RWPE1 (cell line): Measurements from ENCODE around the gene TBC1D4.
A peak's percentile ranks its signal among the peaks of the same experiment; 100 is the strongest.

Experiments used
- CTCF ChIA-PET: fragments of 350-600 bp; sonication (Branson Sonifier 250); formaldehyde crosslinking; extraction: SDS; loops from one replicate; lab custom pipeline; 2021; lab: Yijun Ruan, JAX
- POLR2A ChIA-PET: fragments of 400-600 bp; formaldehyde crosslinking; extraction: SDS; loops from one replicate; lab custom pipeline; 2020; ENCODE audit warnings: antibody characterized with exemption; ENCODE audit not compliant: low non-redundant PET; lab: Yijun Ruan, JAX
- DNase-seq: peaks from one replicate; pipeline ENCODE4 v3.0.0; 2012; ENCODE audit warnings: low spot score
- H3K27ac ChIP-seq: fragments of 450-650 bp; 2 replicates; pipeline ENCODE4 v1.5.1; 2017
- TF ChIP-seq, protein P1 (sequence below): fragments of 450-650 bp; conservative IDR thresholded peaks from 2 replicates; pipeline ENCODE4 v1.5.1; 2017; ENCODE audit warnings: low read depth, mild to moderate bottlenecking

Gene TBC1D4

DNA sequence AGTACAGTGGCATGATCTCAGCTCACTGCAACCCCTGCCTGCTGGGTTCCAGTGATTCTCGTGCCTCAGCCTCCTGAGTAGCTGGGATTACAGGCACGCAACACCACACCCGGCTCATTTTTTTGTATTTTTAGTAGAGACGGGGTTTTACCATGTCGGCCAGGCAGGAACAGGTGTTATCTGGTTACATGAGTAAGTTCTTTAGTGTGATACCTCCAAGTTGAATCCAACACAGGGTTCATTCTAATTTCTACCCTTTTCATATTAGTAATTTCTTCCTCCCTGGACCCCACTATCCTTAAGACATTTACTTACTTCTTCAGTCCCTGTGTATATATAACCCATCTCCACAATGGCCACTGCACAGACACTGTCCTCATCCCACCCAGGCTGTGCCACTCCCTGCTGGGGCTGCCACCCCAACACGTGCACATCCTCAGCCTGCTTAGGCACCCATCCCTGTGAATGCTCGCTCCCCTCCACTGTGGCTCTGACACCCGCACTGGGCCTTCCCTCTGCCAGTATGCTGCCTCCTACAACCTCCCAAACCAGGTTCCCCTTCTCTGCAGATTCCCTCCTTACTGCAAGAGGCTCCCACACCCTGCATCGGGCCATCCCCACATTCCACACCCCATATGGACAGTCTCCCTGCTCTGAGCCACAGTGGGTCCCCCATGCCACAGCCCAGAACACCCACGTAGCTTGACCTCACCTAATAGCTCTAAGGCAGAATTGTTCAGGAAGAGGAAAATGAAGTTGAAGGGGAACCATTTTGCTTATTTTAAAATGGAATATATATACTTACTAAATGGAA is 147.1 kb downstream of the TBC1D4 start:
- TF ChIP-seq, protein P1, sequence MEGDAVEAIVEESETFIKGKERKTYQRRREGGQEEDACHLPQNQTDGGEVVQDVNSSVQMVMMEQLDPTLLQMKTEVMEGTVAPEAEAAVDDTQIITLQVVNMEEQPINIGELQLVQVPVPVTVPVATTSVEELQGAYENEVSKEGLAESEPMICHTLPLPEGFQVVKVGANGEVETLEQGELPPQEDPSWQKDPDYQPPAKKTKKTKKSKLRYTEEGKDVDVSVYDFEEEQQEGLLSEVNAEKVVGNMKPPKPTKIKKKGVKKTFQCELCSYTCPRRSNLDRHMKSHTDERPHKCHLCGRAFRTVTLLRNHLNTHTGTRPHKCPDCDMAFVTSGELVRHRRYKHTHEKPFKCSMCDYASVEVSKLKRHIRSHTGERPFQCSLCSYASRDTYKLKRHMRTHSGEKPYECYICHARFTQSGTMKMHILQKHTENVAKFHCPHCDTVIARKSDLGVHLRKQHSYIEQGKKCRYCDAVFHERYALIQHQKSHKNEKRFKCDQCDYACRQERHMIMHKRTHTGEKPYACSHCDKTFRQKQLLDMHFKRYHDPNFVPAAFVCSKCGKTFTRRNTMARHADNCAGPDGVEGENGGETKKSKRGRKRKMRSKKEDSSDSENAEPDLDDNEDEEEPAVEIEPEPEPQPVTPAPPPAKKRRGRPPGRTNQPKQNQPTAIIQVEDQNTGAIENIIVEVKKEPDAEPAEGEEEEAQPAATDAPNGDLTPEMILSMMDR, result no peak
- ChIA-PET POLR2A (no interaction called here), CTCF (no interaction called here)
- no peak for DNase-seq
- H3K27ac ChIP-seq, result no peak overlapping the region

DNA sequence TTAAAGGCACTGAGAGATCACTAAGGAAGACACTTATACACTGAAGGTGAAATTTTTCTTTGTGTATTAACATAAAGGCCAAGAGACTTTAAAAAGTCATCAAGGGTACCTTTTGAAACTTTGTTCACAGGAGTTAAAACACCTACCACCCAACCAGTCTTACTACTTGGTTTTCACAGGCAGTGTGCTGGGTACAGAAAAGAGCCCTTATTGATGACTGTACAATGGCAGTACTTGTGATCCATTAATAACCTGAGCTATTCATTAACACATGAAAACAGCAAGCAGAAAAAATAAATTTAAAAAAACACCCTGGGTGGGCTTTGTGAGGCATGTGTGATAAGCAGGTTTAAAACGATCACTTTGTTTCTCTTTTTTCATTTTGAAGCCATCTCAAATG is 148.9 kb downstream of the TBC1D4 start:
- no peak overlapping the region for H3K27ac ChIP-seq
- ChIA-PET POLR2A (no interaction called here), CTCF (no interaction called here)
- DNase-seq, result no peak
- TF ChIP-seq, protein P1, result no peak

DNA sequence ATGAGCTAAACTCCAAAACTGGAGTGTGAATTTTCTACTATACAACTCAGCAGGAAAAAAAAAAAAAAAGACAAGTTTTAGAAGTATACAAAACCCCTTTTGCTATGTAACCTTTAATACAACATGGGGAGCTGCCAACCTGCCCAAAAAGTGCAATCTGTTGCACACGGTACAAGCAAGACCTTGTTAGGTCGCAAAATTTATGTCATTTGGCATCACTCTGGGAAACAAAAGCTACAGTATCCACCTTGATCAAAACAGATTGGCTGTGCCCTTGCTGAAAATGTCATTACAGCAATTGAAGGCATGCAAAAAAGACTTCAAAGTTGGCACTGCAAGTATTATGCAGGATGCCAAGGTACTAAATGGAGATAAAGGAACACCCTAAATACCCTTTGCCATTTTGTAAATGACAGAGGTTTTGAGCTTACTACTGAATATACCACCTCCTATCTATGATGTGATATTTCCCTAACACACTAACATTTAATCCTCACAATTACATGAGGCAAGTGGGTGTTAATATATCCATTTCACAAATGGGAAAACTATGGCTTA is 150.1 kb downstream of the TBC1D4 start:
- POLR2A ChIA-PET, result no interaction called here
- CTCF ChIA-PET, result interaction anchor here (0.7 kb wide), 2 partner anchors 18 to 106 kb away, joined by 4 read pairs; no protein-coding TSS in a partner anchor
- no peak for DNase-seq
- TF ChIP-seq, protein P1, result no peak
- H3K27ac ChIP-seq, result no peak overlapping the region

DNA sequence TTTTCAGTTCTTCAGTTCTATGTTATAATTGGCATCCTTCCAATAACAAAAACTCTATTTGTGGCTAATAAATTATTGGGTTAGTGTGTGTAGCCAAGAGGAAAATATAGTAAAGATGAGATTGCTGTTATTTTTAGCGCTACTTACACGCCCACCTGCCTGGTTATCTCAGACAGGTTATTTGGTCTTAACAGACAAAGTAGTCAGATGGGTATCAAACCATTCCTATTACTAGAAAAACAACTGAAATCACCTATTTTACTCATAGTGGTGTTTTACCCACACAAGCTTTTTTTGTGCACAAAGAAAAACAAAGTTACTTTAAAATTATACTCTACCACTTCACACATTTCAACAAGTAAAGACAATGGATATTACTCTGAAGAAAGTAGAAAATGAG is 151.2 kb downstream of the TBC1D4 start:
- ChIA-PET CTCF (interaction anchor here (0.6 to 0.7 kb wide), 2 partner anchors 28 to 163 kb away, joined by 3 read pairs; no protein-coding TSS in a partner anchor), POLR2A (no interaction called here)
- DNase-seq, result no peak
- H3K27ac ChIP-seq, result no peak overlapping the region
- TF ChIP-seq, protein P1, result no peak

DNA sequence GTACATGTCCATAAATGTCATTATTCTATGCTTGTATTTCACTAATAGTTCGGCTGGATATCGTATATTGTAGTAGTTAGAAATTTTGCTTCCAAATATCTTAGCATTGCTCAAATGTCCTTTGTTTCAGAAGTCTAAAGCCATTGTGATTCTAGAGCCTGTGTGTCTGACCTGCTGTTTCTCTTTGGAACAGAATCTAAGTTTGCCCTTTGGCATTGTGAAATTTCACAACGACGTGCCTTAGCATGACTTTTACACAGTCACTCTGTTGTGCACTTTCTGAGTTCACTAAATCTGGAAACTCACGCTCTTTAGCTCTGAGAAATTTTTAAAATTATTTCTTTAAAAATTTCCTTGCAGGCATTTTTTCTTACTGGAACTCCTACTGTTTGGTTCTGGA is 152.2 kb downstream of the TBC1D4 start:
- H3K27ac ChIP-seq, result no peak overlapping the region
- peak; percentile 9 for DNase-seq
- CTCF ChIA-PET, result no interaction called here
- TF ChIP-seq, protein P1, result no peak
- POLR2A ChIA-PET, result no interaction called here

DNA sequence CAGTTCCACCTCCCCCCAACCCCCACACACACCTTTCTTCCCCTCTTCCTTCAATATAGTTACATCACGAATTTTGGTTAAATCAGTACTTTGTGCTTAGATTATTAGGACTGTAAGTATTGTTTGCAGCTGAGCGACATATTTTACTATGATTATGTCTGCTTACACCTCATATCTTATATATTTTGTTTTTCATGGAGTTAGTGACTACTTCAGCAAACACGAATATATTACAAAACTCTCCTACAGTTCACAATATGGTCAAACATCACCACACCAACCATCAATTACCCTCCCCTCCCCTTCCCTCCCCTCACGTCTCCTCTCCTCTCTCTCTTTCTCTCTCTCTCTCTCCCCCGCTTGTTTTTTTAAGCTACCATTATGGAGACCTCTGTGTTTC is 152.9 kb downstream of the TBC1D4 start:
- H3K27ac ChIP-seq, result no peak overlapping the region
- no peak for DNase-seq
- TF ChIP-seq, protein P1, result no peak
- POLR2A ChIA-PET, result no interaction called here
- CTCF ChIA-PET, result no interaction called here
